Measurements from ENCODE around the gene RPS27.
A peak's percentile ranks its signal among the peaks of the same experiment; 100 is the strongest.

RPS27 gene

GRCh38 chr1:153990468-153991150 is at the start of gene RPS27:
Gene RPS27, plus strand, starts transcription at chr1:153990762. Its CDS starts 35 bp downstream, at chr1:153990797.
- FAIRE-seq, result peak; percentile 14

GRCh38 chr1:153941826-153942725 is 48.5 kb upstream of the RPS27 start:
- FAIRE-seq, result no peak

- no peak for FAIRE-seq
These were observed 47.6 kb upstream of the RPS27 start for GRCh38 chr1:153942766-153943549.

DNA sequence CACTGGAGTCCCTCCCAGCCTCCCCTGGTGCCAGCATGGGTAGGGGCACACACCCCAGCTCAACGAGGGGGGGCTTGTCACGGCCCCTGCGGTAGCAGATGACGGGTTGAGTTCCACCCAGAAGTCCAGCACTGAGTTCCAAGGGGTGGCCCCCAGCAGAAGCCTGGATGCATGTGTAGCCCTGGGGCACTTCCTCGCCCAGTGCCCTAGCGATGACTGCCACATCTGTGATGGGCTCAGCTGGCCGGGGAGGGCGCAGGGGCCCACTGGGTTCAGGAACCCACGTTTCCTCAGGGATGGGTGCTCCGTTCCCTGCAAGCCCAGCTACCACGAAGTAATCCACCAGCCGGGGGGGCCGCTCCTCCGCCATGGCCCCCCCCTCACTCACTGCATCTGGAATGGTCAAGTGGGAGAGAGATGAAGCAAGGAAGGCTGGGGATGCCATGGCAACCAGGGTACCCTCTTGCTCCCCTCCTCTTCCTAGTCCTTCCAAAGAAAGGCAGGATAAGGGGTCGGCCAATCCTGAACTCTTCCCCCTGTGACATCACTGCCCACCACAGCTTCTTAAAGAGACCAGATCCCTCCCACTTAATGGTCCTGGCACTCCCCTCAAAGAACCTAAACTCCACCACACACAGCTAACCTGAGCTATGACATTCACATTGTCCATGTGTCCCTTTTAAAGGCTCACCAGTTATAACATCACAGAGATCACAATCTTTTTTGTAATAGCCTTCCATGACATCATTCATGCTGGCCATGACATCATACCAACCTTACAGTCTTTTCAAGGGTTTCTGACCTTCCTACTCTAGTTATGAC is 46.3 kb upstream of the RPS27 start:
- FAIRE-seq, result no peak

DNA sequence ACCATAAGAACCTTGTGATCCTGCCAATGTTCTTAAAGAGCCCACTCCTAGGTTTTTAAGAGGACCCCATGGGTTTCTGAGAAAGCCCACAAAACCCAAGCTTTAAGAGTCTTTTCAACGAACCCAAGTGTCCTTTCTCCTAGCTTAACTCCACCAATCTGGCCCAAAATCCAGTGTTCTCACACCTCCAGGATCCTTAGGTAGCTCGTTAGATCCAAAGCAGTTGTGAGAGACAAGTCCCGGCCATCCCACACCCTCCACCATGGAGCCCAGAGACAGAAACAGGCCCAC is 45.8 kb upstream of the RPS27 start:
- FAIRE-seq, result no peak

- FAIRE-seq, result no peak
These were observed 45.3 kb upstream of the RPS27 start for GRCh38 chr1:153945131-153945794.

DNA sequence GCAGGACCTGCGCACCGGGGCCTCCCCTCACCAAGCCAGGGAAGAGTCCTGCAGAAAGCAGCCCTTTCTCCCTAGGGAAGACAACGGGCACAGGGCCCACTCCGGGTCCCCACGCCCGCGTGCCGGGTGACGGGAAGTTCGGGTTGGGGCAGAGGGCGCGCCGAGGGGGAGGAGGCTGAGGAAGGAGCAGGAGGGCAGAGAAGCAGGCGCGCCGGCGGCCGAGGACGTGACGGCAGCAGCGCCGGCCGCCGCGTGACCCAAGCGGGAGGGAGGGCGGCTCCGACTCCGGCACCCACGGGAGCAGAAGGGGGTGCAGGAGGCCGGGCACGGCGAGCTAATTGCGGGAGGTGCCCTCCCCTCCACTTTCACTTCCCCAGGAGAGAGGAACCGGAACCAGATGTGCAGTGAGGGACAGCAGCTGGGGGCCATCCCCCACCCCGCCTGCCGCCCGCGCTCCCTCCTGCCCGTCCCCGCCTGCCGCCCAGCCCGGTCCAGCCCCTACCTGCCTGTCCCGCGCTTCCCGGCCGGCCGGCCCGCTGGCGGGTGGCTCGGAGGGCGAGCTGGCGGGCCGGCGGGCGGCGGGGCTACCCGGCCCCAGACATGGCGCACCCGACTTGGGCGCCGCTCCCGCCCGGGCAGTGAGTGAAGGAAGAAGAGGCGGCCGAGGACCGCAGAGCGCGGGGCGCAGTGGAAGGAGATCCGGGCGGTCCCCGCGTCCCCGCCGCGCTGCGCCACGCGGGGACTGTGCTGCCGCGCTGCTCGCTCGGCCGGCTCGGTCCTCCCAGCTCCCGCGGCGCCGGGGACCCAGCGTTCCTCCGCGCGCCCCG is 44.6 kb upstream of the RPS27 start:
- FAIRE-seq, result no peak

- FAIRE-seq, result no peak
These were observed 43.8 kb upstream of the RPS27 start, which contains the start of gene DENND4B for GRCh38 chr1:153946622-153947241. Gene DENND4B, minus strand, starts transcription at chr1:153946718. Its CDS starts 2,344 bp downstream, at chr1:153944374.

- FAIRE-seq, result no peak
These were observed 39.4 kb upstream of the RPS27 start for GRCh38 chr1:153951183-153951582.

GRCh38 chr1:153951801-153952200 is 38.8 kb upstream of the RPS27 start:
- FAIRE-seq, result no peak

DNA sequence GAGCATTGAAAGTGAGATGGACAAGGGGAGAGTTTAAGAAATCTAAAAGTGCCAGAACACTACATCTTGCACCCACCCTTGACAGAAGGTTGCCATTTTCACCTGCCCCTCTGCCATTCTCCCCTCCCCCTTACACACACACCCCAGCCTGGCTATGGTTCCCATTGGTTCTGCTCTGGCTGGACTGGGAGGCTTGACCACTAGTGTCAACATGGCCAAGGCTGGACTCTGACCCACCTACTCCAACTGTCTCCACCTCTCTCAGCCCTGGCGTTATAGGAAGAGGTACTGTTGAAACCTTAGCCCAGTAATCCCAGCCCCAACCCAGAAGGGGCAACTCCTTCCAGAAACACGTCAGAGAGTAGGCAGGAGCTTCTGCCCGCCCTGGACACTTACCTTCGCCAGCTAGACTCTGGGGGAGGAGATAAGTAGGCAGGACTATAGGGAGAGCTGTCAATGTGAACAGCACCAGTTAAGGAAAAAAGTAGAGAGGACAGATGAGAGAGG is 36.6 kb upstream of the RPS27 start:
- FAIRE-seq, result no peak

DNA sequence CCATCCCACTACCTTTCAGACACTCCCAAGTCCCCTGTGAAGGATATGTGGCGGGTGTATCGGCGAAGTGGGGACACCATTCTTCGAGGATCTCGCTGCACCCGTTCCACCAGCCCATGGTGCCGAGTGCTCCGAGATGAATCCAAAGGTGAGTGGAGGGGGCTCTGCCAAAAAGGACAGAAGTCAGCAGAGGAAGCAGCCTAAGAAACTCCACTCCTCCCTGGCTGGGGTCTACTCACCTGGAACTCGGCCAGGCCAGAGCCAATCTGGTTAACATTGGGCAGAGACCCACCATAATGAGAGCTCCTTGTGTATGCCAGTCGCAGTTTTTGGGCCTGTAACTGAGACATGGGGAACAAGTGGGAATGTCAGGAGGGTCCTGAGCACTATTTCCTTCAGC is 35.7 kb upstream of the RPS27 start:
- no peak for FAIRE-seq

DNA sequence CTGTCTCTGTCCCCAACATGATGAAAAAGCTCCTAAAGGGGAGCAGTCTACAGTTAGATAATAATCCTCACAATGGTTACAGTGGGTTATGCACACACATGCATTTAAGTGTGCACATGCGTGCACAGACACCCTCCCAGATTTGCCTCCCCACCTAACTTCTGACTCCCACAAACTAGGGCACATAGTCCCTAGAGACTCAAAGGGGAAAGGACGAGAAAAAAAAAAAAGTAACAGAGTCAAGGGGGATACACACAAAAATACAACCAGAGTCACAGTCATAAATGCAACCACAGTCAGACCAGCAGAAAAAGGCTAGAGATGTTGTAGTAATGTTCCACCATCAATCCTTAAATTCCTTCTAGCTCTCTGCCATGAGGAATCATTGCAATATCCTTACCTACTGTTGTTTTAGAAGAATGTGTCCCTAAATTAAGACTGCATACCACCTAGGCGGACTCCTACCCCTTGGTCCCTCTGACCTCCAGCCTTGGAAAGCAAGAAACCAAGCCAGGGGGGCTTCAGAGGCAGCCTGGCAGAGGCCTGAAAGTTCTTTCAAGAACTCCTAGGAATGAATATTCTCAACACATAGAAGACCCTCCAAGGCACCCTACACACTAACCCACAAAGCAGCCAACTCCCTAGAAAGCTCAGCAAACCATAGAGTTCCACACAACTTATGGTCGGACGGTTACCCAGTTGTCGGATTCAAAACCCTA is 33.4 kb upstream of the RPS27 start:
- FAIRE-seq, result no peak

- no peak for FAIRE-seq
These were observed 32.8 kb upstream of the RPS27 start for GRCh38 chr1:153957744-153958110.

DNA sequence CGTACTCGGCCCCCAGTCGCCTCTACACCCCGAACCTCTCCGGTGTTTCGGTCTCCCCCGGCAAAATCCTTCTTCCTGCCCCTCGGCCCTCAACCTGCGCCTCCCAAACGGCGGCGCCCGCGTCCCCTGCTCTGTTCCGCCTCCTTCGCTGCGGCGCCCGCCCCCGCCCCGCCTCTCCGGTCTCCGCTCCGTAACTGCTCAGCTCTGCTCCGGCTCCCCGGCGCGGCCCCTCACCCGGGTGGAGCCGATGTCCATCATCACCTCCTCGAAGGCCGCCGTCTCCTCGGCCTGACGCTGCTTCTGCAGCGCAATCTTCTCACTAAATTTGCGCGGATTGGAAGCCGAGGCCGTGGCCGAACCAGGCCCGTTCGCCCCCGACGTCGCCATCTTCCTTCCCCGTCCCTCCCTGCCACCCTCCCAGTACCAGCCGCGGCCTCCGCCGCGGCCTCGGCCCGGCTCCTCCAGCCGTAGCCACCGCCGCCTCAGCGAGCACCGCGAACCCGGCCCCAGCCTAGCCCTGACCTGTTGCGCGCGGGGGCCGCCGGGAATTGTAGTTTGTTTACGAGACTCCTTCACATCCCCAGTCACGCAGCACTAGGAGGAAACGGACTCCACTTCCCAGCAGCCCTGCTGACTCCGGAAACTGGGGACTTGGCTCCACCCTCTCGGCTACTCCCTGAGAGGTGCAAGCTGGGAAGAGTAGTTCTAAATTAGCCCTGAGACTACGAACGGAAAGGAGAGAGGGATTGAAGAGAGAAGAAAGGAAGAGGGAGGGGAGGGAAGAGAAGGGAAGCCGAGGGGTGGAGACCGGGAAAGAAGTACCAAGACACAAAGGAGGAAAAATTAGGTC is 32.2 kb upstream of the RPS27 start, which contains the start of gene CRTC2:
Gene CRTC2, minus strand, starts transcription at position 502 of the 850 bp plus-strand sequence. Its CDS starts 115 bp downstream, at position 387.
- no peak for FAIRE-seq

DNA sequence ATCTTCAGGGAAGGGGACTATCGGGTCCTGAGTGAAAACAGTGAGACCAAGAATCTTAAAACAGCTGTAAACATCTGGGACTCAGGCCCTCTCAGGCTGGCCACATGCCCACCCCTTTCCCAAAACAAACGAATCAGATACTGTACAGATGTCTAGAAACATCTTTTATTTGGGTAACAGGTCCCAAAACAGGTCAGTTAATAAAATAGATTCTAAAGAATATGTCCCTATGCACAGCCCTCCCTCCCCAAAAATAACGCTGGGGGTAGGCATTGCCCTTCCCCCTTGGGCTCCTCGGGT is 31.7 kb upstream of the RPS27 start:
- no peak for FAIRE-seq

GRCh38 chr1:153959454-153959853 is 31.1 kb upstream of the RPS27 start:
- FAIRE-seq, result no peak

DNA sequence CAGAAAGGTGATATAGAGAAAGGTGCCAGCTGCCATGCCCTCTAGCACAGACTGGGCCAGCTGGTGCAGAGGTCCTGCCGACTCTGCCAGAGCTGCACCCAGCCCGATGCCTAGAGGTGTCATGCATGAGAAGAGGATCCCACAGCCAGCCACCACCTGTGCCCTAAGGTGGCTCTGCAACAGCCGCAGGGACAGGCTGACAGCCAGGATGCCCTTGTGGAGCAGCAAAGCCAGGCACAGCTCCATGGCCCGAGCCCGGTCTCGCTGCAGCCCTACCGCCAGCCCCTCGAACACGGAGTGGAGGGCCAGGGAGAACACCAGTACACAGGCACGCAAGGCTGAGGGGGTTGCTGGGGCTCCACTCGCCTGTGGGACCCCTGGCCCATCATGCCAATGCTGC is 30.4 kb upstream of the RPS27 start:
- no peak for FAIRE-seq

GRCh38 chr1:153961421-153961820 is 29.1 kb upstream of the RPS27 start:
- FAIRE-seq, result no peak
